ENCODE data around the gene NEK5. TPM values are rescaled to one million over a fixed set of nuclear protein-coding genes. Genes with fewer than 3 reads are reported as not detected.

Gene NEK5
- total RNA-seq, 1 donor from 2014 or later, result 0.50 TPM

- H3K9ac ChIP-seq (ENCODE audit: low read length), result no peak overlapping the region
- Mint-ChIP-seq H3K27ac (ENCODE audit: unreplicated experiment) (no peak overlapping the region), H3K9me3 (ENCODE audit: unreplicated experiment) (peaks cover 1% of the 10 kb centered on the region), H3K36me3 (ENCODE audit: low read depth, unreplicated experiment) (no peaks in the 10 kb centered on the region), H3K4me1 (ENCODE audit: low read depth, unreplicated experiment) (peaks cover 3% of the 10 kb centered on the region), H3K27me3 (ENCODE audit: low read depth, unreplicated experiment) (no peaks in the 10 kb centered on the region), H3K4me3 (ENCODE audit: unreplicated experiment) (no peak overlapping the region)
- H3K4me2 ChIP-seq (ENCODE audit: low read length), result no peak overlapping the region
- H3K4me1 ChIP-seq (ENCODE audit: insufficient read depth, low read length), result peaks cover 12% of the 10 kb centered on the region
- H3K27ac ChIP-seq (ENCODE audit: low read depth, low read length), result no peak overlapping the region
- H3K27me3 ChIP-seq (ENCODE audit: insufficient read depth, low read length), result no peaks in the 10 kb centered on the region
- H4K20me1 ChIP-seq (ENCODE audit: insufficient read depth, low read length), result no peaks in the 10 kb centered on the region
- no peaks in the 10 kb centered on the region for H3K36me3 ChIP-seq (ENCODE audit: insufficient read depth, low read length)
- DNase-seq (ENCODE audit: low read depth) (no peak), FAIRE-seq (no peak)
- no peaks in the 10 kb centered on the region for H3K9me3 ChIP-seq (ENCODE audit: insufficient read depth, low read depth, low read length)
- TF ChIP-seq, protein P1, sequence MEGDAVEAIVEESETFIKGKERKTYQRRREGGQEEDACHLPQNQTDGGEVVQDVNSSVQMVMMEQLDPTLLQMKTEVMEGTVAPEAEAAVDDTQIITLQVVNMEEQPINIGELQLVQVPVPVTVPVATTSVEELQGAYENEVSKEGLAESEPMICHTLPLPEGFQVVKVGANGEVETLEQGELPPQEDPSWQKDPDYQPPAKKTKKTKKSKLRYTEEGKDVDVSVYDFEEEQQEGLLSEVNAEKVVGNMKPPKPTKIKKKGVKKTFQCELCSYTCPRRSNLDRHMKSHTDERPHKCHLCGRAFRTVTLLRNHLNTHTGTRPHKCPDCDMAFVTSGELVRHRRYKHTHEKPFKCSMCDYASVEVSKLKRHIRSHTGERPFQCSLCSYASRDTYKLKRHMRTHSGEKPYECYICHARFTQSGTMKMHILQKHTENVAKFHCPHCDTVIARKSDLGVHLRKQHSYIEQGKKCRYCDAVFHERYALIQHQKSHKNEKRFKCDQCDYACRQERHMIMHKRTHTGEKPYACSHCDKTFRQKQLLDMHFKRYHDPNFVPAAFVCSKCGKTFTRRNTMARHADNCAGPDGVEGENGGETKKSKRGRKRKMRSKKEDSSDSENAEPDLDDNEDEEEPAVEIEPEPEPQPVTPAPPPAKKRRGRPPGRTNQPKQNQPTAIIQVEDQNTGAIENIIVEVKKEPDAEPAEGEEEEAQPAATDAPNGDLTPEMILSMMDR (IDR thresholded peaks at IDR 0.05; ENCODE audit: insufficient read depth, low read depth, low read length), result no peak
- TF ChIP-seq EZH2 (IDR thresholded peaks at IDR 0.05; ENCODE audit: insufficient read depth, low read length), result no peak
- no peaks in the 10 kb centered on the region for H3K79me2 ChIP-seq (ENCODE audit: insufficient read depth, low read length)
- no peak overlapping the region for H2AFZ ChIP-seq (ENCODE audit: low read depth, low read length)
- no peak overlapping the region for H3K4me3 ChIP-seq (ENCODE audit: insufficient read depth, low read depth, low read length)
Observed at GRCh38 chr13:52125547-52125946, 3.3 kb downstream of the NEK5 start.

DNA sequence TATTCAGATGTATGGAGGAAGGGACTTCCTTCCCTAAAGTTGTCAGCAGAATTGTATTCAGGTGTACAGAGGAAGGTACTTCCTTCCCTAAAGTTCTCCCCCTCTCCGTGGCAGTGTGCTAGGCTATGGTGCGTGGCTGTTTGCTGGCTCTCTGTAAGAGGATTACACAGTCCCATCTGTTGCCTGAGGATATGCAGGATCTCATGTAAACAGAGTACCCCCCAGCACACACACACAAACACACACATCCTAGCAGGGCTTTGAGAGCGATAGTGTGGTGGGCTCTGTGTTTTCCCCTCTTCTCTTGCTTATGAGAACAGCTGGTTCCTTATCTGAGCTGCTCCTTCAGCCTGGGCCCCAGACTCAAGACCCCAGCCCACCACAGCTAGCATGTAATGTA lies 10.3 kb downstream of the NEK5 start:
- H2AFZ ChIP-seq (ENCODE audit: low read depth, low read length), result no peak overlapping the region
- no peaks in the 10 kb centered on the region for H3K4me1 Mint-ChIP-seq (ENCODE audit: low read depth, unreplicated experiment)
- peaks cover 4% of the 10 kb centered on the region for H3K27me3 ChIP-seq (ENCODE audit: insufficient read depth, low read length)
- TF ChIP-seq, protein P1 (IDR thresholded peaks at IDR 0.05; ENCODE audit: insufficient read depth, low read depth, low read length), result no peak
- no peak for TF ChIP-seq EZH2 (IDR thresholded peaks at IDR 0.05; ENCODE audit: insufficient read depth, low read length)
- H4K20me1 ChIP-seq (ENCODE audit: insufficient read depth, low read length), result no peaks in the 10 kb centered on the region
- H3K79me2 ChIP-seq (ENCODE audit: insufficient read depth, low read length), result no peaks in the 10 kb centered on the region
- peaks cover 6% of the 10 kb centered on the region for H3K27me3 Mint-ChIP-seq (ENCODE audit: low read depth, unreplicated experiment)
- FAIRE-seq, result no peak
- H3K4me3 Mint-ChIP-seq (ENCODE audit: unreplicated experiment), result no peak overlapping the region
- H3K9ac ChIP-seq (ENCODE audit: low read length), result no peak overlapping the region
- no peaks in the 10 kb centered on the region for H3K36me3 Mint-ChIP-seq (ENCODE audit: low read depth, unreplicated experiment)
- H3K36me3 ChIP-seq (ENCODE audit: insufficient read depth, low read length), result no peaks in the 10 kb centered on the region
- no peak overlapping the region for H3K4me2 ChIP-seq (ENCODE audit: low read length)
- H3K4me3 ChIP-seq (ENCODE audit: insufficient read depth, low read depth, low read length), result no peak overlapping the region
- no peak for DNase-seq (ENCODE audit: low read depth)
- H3K27ac Mint-ChIP-seq (ENCODE audit: unreplicated experiment), result no peak overlapping the region
- no peak overlapping the region for H3K27ac ChIP-seq (ENCODE audit: low read depth, low read length)
- no peaks in the 10 kb centered on the region for H3K4me1 ChIP-seq (ENCODE audit: insufficient read depth, low read length)
- H3K9me3 ChIP-seq (ENCODE audit: insufficient read depth, low read depth, low read length), result no peaks in the 10 kb centered on the region
- H3K9me3 Mint-ChIP-seq (ENCODE audit: unreplicated experiment), result no peaks in the 10 kb centered on the region

DNA sequence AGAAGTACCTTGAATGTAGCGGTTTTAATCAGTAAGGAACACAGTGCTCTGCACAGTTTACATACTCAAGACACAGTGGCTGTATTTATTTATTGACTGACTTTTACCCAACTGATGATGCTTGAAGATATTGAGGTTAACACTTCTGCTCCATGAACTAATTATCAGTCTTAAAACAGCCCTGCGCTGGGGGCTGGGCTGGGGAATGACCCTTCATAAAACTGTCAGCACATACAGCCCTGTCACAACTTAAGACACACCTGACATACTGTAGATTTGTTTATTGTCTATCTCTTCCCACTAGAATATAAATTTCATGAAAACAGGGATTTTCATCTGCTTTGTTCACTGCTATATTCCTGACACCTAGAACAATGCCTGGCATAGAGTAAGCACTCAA lies 10.8 kb downstream of the NEK5 start:
- H3K4me3 Mint-ChIP-seq (ENCODE audit: unreplicated experiment), result no peak overlapping the region
- H3K27me3 Mint-ChIP-seq (ENCODE audit: low read depth, unreplicated experiment), result peaks cover 6% of the 10 kb centered on the region

More for the DNA sequence above, 10.8 kb downstream of the NEK5 start:
- Mint-ChIP-seq H3K9me3 (ENCODE audit: unreplicated experiment) (no peaks in the 10 kb centered on the region), H3K36me3 (ENCODE audit: low read depth, unreplicated experiment) (no peaks in the 10 kb centered on the region), H3K4me1 (ENCODE audit: low read depth, unreplicated experiment) (no peaks in the 10 kb centered on the region), H3K27ac (ENCODE audit: unreplicated experiment) (no peak overlapping the region)
- Histone ChIP-seq H3K27ac (ENCODE audit: low read depth, low read length) (no peak overlapping the region), H3K9me3 (ENCODE audit: insufficient read depth, low read depth, low read length) (no peaks in the 10 kb centered on the region), H3K36me3 (ENCODE audit: insufficient read depth, low read length) (no peaks in the 10 kb centered on the region), H3K4me3 (ENCODE audit: insufficient read depth, low read depth, low read length) (no peak overlapping the region), H3K4me2 (ENCODE audit: low read length) (no peak overlapping the region), H4K20me1 (ENCODE audit: insufficient read depth, low read length) (no peaks in the 10 kb centered on the region), H3K27me3 (ENCODE audit: insufficient read depth, low read length) (peaks cover 4% of the 10 kb centered on the region), H3K9ac (ENCODE audit: low read length) (no peak overlapping the region), H3K79me2 (ENCODE audit: insufficient read depth, low read length) (no peaks in the 10 kb centered on the region), H2AFZ (ENCODE audit: low read depth, low read length) (no peak overlapping the region), H3K4me1 (ENCODE audit: insufficient read depth, low read length) (no peaks in the 10 kb centered on the region)
- no peak for FAIRE-seq
- no peak for DNase-seq (ENCODE audit: low read depth)
- TF ChIP-seq, protein P1 (IDR thresholded peaks at IDR 0.05; ENCODE audit: insufficient read depth, low read depth, low read length), result no peak
- no peak for TF ChIP-seq EZH2 (IDR thresholded peaks at IDR 0.05; ENCODE audit: insufficient read depth, low read length)

All from astrocyte (in vitro differentiated cells and primary cell).